PC-9 (cell line): Measurements from ENCODE around the gene PCLO.

ENCODE experiments used
- CTCF ChIP-seq: fragments of 200-600 bp; sonication (generic); conservative IDR thresholded peaks from 2 replicates; pipeline ENCODE4 v1.6.1; 2017; ENCODE audit warnings: mixed run types, antibody characterized with exemption, mild to moderate bottlenecking, moderate library complexity
- EZH2 ChIP-seq: fragments of 200-600 bp; sonication (generic); IDR thresholded peaks from 2 replicates; pipeline ENCODE4 v1.8.0; 2017; ENCODE audit warnings: antibody characterized with exemption, low read depth

GRCh38 chr7:82762880-82763279 is 399.8 kb downstream of the PCLO start:
- TF ChIP-seq CTCF = no peak
- TF ChIP-seq EZH2 = no peak
